ENCODE data around the gene SV2C. TPM values are rescaled to one million over a fixed set of nuclear protein-coding genes. Genes with fewer than 3 reads are reported as not detected.

The SV2C gene
- total RNA-seq, 1 experiment from 2014 or later, result not detected

- TF ChIP-seq CEBPB (IDR thresholded peaks at IDR 0.05; ENCODE audit: low read depth) (no peak), SIN3A (IDR thresholded peaks at IDR 0.05; ENCODE audit: low read depth) (no peak), ATF3 (IDR thresholded peaks at IDR 0.05) (no peak), CTCF (IDR thresholded peaks at IDR 0.05 in 2 of 3, conservative IDR thresholded peaks at IDR 0.05 in 1 of 3; ENCODE audit: borderline replicate concordance in 1 of 3, insufficient read depth in 1 of 3, low read depth in 2 of 3, low read length in 2 of 3) (no peak), EZH2 (IDR thresholded peaks at IDR 0.05) (no peak), CBX3 (IDR thresholded peaks at IDR 0.05; ENCODE audit: low read depth) (no peak), SP1 (IDR thresholded peaks at IDR 0.05; ENCODE audit: low read depth) (no peak), FOSL1 (IDR thresholded peaks at IDR 0.05; ENCODE audit: low read depth) (no peak), EGR1 (IDR thresholded peaks at IDR 0.05; ENCODE audit: low read depth) (no peak), JUND (IDR thresholded peaks at IDR 0.05) (no peak), ZNF274 (IDR thresholded peaks at IDR 0.05; ENCODE audit: low read depth, low read length) (no peak), ZFX (IDR thresholded peaks at IDR 0.05) (no peak), POLR2A (IDR thresholded peaks at IDR 0.05; ENCODE audit: borderline replicate concordance, extremely low read depth, insufficient read depth, insufficient read length) (no peak), YY1 (IDR thresholded peaks at IDR 0.05; ENCODE audit: extremely low read depth, insufficient replicate concordance, low read depth, low read length) (no peak), ZBTB33 (IDR thresholded peaks at IDR 0.05; ENCODE audit: extremely low read depth, insufficient replicate concordance, low read length) (no peak), MAX (IDR thresholded peaks at IDR 0.05) (no peak)
- H3K4me2 ChIP-seq (ENCODE audit: low read length), result no peak overlapping the region
- peaks cover 12% of the 10 kb centered on the region; the same call in 1 of the 2 replicates for H3K27me3 ChIP-seq (ENCODE audit: insufficient read depth, low read length)
- DNase-seq (ENCODE audit: low read depth, low spot score) (no peak), ATAC-seq (no peak)
- BruUV-seq (replicated peaks), result no TSS peak
- intact Hi-C loops (cut with micrococcal nuclease), result no loop called here
- H3K9ac ChIP-seq (ENCODE audit: low read length), result no peak overlapping the region
- H3K27ac ChIP-seq (ENCODE audit: low read depth, low read length), result no peak overlapping the region
- no peak overlapping the region for H3K4me3 ChIP-seq (replicated peaks in 1 of 2; ENCODE audit: low read depth in 1 of 2, low read length in 2 of 2)
- RAD21 ChIA-PET (ENCODE audit: low non-redundant PET in 1 of 2, low total read pairs in 2 of 2, uncharacterized antibody in 2 of 2, unreplicated experiment in 2 of 2), result no interaction called here
- H3K36me3 ChIP-seq (ENCODE audit: control insufficient read depth in 1 of 2, insufficient read depth in 2 of 2, low read length in 2 of 2), result no peaks in the 10 kb centered on the region
- H3K4me1 ChIP-seq (ENCODE audit: control insufficient read depth in 1 of 2, insufficient read depth in 2 of 2, low read length in 2 of 2), result no peaks in the 10 kb centered on the region
- no peaks in the 10 kb centered on the region for H3K9me2 ChIP-seq (ENCODE audit: insufficient read depth)
- H3K9me3 ChIP-seq (ENCODE audit: control insufficient read depth in 1 of 2, insufficient read depth in 1 of 2, low read depth in 1 of 2, low read length in 2 of 2), result no peaks in the 10 kb centered on the region
- H3K79me2 ChIP-seq (ENCODE audit: insufficient read depth, low read length), result no peaks in the 10 kb centered on the region
- H2AFZ ChIP-seq (ENCODE audit: low read depth, low read length, poor library complexity, severe bottlenecking), result no peak overlapping the region
- CTCF ChIA-PET, result no interaction called here
- POLR2A ChIA-PET, result no interaction called here
- H4K20me1 ChIP-seq (ENCODE audit: insufficient read depth), result no peaks in the 10 kb centered on the region
These were observed 20.6 kb upstream of the SV2C start for GRCh38 chr5:76062502-76063041.

Measured in HCT116 (cell line).